SK-N-SH (cell line): ENCODE measurements around the gene NPAT.

Source experiments
- CHD2 ChIP-seq: fragments of 150-350 bp; IDR thresholded peaks from 2 replicates; pipeline ENCODE4 v1.6.1; 2018; ENCODE audit warnings: low read length; ENCODE audit not compliant: partially characterized antibody
- EP300 ChIP-seq, 2 experiments: IDR thresholded peaks; 2 replicates each; pipeline versions ENCODE4 v1.4.0 to v1.6.1; 2012; ENCODE audit warnings: borderline replicate concordance in 1 of 2, low read depth in 1 of 2, low read length in 1 of 2
- JUND ChIP-seq: IDR thresholded peaks from 2 replicates; pipeline ENCODE4 v1.4.0; 2012
- POLR2AphosphoS5 ChIP-seq: IDR thresholded peaks from 2 replicates; pipeline ENCODE4 v1.6.1; 2012; ENCODE audit warnings: low read depth, low read length
- RAD21 ChIP-seq: IDR thresholded peaks from 2 replicates; pipeline ENCODE4 v1.6.1; 2012; ENCODE audit warnings: mild to moderate bottlenecking, low read length
- SIN3A ChIP-seq: IDR thresholded peaks from 2 replicates; pipeline ENCODE4 v1.6.1; 2012; ENCODE audit warnings: low read depth, mild to moderate bottlenecking, low read length, moderate library complexity, borderline replicate concordance
- SMC3 ChIP-seq: IDR thresholded peaks from 2 replicates; pipeline ENCODE4 v1.6.1; 2012; ENCODE audit warnings: low read depth, low read length, improper control_type of control experiment
- TAF1 ChIP-seq: IDR thresholded peaks from 2 replicates; pipeline ENCODE4 v1.6.1; 2012; ENCODE audit warnings: low read depth, mild to moderate bottlenecking, low read length, moderate library complexity, borderline replicate concordance
- TCF12 ChIP-seq: IDR thresholded peaks from 2 replicates; pipeline ENCODE4 v1.4.0; 2012
- TF ChIP-seq, protein P1 (sequence below): fragments of 200-600 bp; sonication (generic); IDR thresholded peaks from 2 replicates; pipeline ENCODE4 v1.6.1; 2017; ENCODE audit warnings: antibody characterized with exemption, mild to moderate bottlenecking, moderate library complexity
- TF ChIP-seq, protein P2 (sequence below): IDR thresholded peaks from 2 replicates; pipeline ENCODE4 v1.6.1; 2012; ENCODE audit warnings: mild to moderate bottlenecking, low read depth, low read length, moderate library complexity
- TF ChIP-seq, protein P3 (sequence below): IDR thresholded peaks from 2 replicates; pipeline ENCODE4 v1.4.0; 2012; ENCODE audit warnings: low read depth
- TF ChIP-seq, protein P4 (sequence below): IDR thresholded peaks from 2 replicates; pipeline ENCODE4; 2012

DNA sequence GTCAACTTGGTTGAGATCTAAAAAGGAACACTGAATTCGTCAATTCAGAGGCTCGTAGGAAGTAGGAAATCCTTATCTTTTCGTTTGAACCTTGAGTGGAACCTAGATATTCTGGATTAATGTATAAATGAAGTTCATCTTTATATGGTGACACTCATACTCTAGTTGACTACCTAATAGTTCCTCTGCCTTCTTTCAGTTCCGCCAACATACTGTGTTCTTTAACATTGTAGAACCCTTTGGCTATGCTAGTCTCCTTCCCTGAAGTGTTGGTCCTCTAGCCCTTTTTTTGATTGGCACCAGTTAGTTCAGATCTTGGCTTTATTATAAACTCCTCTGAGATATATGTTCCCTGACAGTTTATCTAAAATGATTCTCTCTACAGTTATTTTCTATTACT is 1.9 kb upstream of the NPAT start:
- TF ChIP-seq, protein P1, sequence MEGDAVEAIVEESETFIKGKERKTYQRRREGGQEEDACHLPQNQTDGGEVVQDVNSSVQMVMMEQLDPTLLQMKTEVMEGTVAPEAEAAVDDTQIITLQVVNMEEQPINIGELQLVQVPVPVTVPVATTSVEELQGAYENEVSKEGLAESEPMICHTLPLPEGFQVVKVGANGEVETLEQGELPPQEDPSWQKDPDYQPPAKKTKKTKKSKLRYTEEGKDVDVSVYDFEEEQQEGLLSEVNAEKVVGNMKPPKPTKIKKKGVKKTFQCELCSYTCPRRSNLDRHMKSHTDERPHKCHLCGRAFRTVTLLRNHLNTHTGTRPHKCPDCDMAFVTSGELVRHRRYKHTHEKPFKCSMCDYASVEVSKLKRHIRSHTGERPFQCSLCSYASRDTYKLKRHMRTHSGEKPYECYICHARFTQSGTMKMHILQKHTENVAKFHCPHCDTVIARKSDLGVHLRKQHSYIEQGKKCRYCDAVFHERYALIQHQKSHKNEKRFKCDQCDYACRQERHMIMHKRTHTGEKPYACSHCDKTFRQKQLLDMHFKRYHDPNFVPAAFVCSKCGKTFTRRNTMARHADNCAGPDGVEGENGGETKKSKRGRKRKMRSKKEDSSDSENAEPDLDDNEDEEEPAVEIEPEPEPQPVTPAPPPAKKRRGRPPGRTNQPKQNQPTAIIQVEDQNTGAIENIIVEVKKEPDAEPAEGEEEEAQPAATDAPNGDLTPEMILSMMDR: no peak
- TF ChIP-seq EP300 (IDR thresholded peaks at IDR 0.05; ENCODE audit: borderline replicate concordance in 1 of 2, low read depth in 1 of 2, low read length in 1 of 2) (no peak), TAF1 (no peak), RAD21 (no peak), CHD2 (no peak), POLR2AphosphoS5 (no peak), SMC3 (no peak), SIN3A (no peak), TCF12 (no peak), JUND (no peak)
- TF ChIP-seq, protein P2, sequence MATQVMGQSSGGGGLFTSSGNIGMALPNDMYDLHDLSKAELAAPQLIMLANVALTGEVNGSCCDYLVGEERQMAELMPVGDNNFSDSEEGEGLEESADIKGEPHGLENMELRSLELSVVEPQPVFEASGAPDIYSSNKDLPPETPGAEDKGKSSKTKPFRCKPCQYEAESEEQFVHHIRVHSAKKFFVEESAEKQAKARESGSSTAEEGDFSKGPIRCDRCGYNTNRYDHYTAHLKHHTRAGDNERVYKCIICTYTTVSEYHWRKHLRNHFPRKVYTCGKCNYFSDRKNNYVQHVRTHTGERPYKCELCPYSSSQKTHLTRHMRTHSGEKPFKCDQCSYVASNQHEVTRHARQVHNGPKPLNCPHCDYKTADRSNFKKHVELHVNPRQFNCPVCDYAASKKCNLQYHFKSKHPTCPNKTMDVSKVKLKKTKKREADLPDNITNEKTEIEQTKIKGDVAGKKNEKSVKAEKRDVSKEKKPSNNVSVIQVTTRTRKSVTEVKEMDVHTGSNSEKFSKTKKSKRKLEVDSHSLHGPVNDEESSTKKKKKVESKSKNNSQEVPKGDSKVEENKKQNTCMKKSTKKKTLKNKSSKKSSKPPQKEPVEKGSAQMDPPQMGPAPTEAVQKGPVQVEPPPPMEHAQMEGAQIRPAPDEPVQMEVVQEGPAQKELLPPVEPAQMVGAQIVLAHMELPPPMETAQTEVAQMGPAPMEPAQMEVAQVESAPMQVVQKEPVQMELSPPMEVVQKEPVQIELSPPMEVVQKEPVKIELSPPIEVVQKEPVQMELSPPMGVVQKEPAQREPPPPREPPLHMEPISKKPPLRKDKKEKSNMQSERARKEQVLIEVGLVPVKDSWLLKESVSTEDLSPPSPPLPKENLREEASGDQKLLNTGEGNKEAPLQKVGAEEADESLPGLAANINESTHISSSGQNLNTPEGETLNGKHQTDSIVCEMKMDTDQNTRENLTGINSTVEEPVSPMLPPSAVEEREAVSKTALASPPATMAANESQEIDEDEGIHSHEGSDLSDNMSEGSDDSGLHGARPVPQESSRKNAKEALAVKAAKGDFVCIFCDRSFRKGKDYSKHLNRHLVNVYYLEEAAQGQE: no peak
- TF ChIP-seq, protein P3, sequence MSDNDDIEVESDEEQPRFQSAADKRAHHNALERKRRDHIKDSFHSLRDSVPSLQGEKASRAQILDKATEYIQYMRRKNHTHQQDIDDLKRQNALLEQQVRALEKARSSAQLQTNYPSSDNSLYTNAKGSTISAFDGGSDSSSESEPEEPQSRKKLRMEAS: no peak
- TF ChIP-seq, protein P4, sequence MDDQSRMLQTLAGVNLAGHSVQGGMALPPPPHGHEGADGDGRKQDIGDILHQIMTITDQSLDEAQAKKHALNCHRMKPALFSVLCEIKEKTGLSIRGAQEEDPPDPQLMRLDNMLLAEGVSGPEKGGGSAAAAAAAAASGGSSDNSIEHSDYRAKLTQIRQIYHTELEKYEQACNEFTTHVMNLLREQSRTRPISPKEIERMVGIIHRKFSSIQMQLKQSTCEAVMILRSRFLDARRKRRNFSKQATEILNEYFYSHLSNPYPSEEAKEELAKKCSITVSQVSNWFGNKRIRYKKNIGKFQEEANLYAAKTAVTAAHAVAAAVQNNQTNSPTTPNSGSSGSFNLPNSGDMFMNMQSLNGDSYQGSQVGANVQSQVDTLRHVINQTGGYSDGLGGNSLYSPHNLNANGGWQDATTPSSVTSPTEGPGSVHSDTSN: no peak
